GM13977 (cell line): Measurements from ENCODE around the gene C16orf96.
"Not testable (repeated sequence)": the region's sequence is repeated elsewhere in the genome, so short reads cannot be mapped to it uniquely, and the experiment has no call there.

Source experiments
- DNase-seq: peaks from one replicate; pipeline ENCODE4 v3.0.0; 2012; ENCODE audit warnings: low spot score
- in situ Hi-C: fragments of 300-500 bp; cut with MboI; formaldehyde crosslinking; loops from one replicate; pipeline ENCODE4 v1.12.0; 2022; ENCODE audit warnings: low sequenced_read_pairs, low pct_unique_long_range_greater_than_20kb, mixed read lengths, inconsistent platforms; ENCODE audit not compliant: unreplicated experiment
- TF ChIP-seq, protein P1 (sequence below): IDR thresholded peaks from 2 replicates; pipeline ENCODE4 v1.5.1; 2012; ENCODE audit warnings: mild to moderate bottlenecking, control low read depth; ENCODE audit not compliant: insufficient read depth; ENCODE audit errors: extremely low read depth, missing control alignments

The C16orf96 gene

DNA sequence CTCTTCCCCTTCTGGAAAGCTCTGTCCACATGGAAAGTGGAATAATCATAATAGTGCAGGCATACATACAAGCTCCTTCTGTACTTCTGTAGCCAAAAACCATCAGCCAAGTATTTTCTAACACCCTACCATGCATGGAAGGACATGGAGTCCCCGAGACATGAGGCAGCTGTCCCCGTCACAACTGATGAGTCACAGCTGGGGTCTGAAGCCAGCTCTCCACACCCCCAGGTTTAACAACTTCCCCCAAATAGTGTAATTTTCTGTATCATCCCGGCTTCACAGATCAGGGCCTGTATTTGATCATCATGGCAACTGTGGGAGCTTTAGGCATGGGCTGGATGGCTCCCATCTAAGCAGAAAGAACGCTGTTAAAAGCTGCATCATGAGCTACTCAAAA is 16.6 kb downstream of the C16orf96 start:
- in situ Hi-C loops = no loop called here
- TF ChIP-seq, protein P1, sequence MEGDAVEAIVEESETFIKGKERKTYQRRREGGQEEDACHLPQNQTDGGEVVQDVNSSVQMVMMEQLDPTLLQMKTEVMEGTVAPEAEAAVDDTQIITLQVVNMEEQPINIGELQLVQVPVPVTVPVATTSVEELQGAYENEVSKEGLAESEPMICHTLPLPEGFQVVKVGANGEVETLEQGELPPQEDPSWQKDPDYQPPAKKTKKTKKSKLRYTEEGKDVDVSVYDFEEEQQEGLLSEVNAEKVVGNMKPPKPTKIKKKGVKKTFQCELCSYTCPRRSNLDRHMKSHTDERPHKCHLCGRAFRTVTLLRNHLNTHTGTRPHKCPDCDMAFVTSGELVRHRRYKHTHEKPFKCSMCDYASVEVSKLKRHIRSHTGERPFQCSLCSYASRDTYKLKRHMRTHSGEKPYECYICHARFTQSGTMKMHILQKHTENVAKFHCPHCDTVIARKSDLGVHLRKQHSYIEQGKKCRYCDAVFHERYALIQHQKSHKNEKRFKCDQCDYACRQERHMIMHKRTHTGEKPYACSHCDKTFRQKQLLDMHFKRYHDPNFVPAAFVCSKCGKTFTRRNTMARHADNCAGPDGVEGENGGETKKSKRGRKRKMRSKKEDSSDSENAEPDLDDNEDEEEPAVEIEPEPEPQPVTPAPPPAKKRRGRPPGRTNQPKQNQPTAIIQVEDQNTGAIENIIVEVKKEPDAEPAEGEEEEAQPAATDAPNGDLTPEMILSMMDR = no peak

GRCh38 chr16:4573926-4574325 is 17.8 kb downstream of the C16orf96 start:
- in situ Hi-C loops, DNase-seq: not testable (repeated sequence)

More for the DNA sequence above, 16.6 kb downstream of the C16orf96 start:
- no peak for DNase-seq

DNA sequence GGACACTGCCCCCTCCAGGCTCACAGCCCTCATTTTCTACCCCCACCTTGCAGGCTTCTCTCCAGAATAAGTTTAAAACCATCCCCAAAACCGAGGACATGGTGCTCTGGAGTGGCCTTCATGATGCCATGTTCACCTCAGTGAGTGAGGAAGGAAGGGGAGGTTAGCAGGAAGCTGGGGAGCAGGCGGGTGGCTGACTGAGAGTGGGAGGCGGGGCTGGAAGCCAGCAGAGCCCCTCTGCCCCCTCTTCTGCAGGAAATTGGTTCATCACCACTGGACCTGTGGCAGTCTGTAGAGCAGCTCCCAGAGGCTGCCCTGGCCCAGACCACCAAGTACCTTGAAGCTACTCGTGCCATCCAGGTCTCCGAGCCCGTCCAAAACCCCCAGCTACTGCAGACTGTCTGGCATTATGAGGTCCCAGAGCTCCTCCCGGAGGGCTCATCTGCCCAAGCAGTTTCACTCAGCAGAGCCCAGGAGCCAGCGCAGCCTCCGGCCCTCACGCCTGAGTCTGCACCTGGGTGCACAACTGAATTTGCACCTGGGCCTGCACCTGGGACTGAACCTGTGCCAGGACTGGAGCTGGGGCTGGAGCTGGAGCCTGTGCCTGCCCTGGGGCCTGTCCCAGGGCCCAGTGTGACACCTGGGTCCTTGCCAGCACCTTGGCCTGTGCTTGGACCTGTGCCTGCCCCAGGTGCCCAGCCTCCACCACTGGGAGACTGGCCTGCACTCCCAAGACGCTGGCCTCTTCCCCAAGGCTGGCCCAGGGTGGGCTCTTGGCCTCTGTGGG is 19.0 kb downstream of the C16orf96 start:
- in situ Hi-C loops = no loop called here
- DNase-seq = no peak
- TF ChIP-seq, protein P1 = no peak

DNA sequence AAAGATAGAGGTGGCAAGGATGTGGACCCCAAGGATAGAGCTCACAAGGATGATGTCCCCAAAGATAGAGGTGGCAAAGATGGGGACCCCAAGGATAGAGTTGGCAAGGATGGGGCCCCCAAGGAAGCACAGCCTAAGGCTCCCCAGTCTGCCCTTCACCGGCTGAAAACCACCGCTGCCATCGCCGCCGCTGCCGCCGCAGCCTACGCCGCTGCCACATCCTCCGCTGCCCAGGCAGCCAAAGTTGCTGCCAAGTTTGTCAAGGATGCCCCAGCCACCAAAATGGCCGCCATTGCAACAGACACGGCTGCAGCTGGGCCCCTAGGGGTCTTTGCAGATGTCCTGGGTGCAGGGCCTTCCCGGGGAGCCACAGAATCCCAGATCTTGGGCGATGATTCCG is 19.9 kb downstream of the C16orf96 start:
- TF ChIP-seq, protein P1 = no peak
- DNase-seq = no peak
- in situ Hi-C loops = no loop called here

DNA sequence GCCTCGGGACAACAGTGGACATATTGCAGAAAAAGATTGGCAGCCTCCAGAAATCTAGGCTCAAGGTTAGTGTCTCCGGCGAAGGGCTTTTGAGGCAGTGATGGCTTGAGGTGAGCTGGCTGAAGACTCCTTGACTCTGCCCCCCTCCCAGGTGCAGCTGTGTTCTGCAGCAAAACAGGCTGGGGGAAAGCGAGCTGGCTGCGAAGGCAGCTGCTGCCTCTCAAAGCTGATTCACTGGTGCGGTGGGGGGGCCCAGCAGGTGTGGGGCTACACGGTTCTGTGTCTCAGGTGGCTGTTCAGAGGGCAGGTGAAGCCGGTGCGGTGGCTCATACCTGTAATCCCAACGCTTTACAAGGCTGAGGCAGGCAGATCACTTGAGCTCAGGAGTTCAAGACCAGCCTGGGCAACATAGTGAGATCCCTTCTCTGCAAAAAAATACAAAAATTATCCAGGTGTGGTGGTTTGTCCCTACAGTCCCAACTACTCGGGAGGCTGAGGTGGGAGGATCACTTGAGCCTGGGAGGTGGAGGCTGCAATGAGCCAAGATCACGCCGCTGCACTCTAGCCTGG is 22.9 kb downstream of the C16orf96 start:
- in situ Hi-C loops = no loop called here
- TF ChIP-seq, protein P1 = no peak
- DNase-seq = no peak

DNA sequence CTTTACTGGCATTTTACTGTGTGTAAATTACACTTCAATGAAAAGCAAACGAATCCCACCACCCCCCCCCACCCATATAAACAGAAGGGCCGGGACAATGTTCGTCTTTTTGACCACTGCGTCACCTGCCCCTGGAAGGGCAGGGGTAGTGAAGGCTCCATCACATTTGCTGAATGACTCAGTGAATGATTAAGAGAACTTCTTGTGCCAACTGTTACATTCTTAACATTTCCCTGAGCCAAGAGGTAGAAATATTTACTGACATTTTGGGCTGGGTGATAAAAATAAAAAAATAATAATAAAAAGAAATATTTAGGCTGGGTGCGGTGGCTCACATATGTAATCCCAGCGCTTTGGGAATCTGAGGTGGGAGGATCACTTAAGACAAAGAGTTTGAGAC is 24.1 kb downstream of the C16orf96 start:
- in situ Hi-C loops = no loop called here
- TF ChIP-seq, protein P1 = no peak
- DNase-seq = no peak

- no peak for DNase-seq
- TF ChIP-seq, protein P1 = no peak
- in situ Hi-C loops = no loop called here
Observed at GRCh38 chr16:4583906-4584305, 27.8 kb downstream of the C16orf96 start.
